NCI-H748 (cell line): Measurements from ENCODE around the gene GMDS.

ENCODE experiments used
- DNase-seq: peaks from one replicate; lab custom pipeline; 2025; ENCODE audit not compliant: unreplicated experiment; lab: John Stamatoyannopoulos, UW

GMDS gene

DNA sequence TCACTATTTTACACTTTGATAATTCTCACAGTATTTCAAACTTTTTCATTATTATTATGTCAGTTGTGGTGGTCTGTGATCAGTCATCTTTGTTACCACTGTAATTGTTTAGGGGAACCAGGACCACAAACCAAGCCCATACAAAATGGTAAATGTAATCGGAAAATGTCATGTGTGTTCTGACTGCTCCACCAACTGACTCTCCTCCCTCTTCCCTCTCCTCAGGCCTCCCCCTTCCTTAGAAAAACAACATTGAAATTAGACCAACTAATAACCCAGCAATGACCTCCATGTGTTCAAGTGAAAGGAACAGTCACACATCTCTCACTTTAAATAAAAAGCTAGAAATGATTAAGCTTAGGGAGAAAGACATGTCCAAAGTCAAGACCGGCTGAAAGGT is 63.8 kb downstream of the GMDS start:
- no peak for DNase-seq

DNA sequence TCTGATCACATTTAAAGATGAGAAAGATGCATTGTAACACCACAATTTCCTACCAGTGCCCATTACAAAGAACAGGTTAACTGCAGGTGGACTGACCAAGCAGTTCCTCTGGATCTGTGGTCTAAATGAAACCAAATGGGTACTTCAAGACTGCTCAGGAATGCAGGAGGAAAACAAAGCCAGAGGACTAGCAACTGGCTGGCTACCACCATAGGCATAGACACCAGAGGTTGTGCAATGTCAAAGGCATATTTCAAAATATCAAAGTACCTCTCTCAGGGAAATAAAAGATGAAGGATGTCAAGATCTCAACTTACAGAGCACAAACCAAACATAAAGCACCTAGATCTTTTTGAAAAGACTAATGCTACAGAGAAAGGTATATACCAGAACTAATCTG is 65.5 kb downstream of the GMDS start:
- DNase-seq, result no peak

GRCh38 chr6:2179241-2179640 is 66.2 kb downstream of the GMDS start:
- no peak for DNase-seq

- DNase-seq, result no peak
Measured at GRCh38 chr6:2178125-2178524, 67.3 kb downstream of the GMDS start.

- DNase-seq, result no peak
Measured at GRCh38 chr6:2175825-2176224, 69.6 kb downstream of the GMDS start.

- DNase-seq, result no peak
Measured at GRCh38 chr6:2173203-2173961, 72.0 kb downstream of the GMDS start.

GRCh38 chr6:2171728-2172127 is 73.7 kb downstream of the GMDS start:
- no peak for DNase-seq

- DNase-seq, result no peak
Measured at GRCh38 chr6:2168480-2168879, 76.9 kb downstream of the GMDS start.

GRCh38 chr6:2166717-2167116 is 78.7 kb downstream of the GMDS start:
- DNase-seq, result no peak

DNA sequence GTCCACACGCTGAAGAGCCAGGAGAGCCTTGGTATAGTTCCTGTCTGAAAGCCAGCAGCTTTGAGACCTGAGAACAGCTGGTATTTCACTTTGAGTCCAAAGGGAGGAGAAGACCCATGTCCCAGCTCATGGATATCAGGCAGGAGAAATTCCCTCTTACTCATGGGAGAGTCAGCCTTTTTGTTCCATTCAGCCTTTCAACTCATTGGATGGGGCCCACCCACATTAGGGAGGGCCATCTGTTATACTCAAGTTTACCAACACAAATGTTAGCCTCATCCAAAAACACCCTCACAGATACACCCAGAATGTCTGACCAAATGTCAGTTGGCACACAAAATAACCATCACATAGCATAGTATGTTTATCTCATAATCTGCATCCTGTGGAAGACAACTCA is 80.1 kb downstream of the GMDS start:
- no peak for DNase-seq

GRCh38 chr6:2164481-2164880 is 80.9 kb downstream of the GMDS start:
- DNase-seq, result no peak

DNA sequence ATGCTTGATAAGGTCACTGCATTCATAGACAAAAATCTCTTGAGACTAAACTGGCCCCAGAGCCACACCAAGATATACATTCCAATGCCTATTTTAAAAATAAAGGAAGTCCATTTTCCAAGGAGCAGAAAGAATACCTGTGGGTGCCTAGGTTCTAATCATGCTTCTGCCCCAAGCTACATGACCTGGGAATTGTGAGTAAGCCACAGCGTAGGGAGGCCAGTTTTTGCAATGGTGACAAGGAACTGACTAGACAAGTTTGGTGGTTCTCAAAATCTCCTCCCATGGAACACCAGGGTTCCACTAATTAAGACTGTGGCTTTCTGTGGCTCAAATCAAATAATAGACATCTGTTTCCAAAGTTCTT is 83.3 kb downstream of the GMDS start:
- DNase-seq, result no peak

GRCh38 chr6:2158596-2159271 is 86.7 kb downstream of the GMDS start:
- DNase-seq, result peak; percentile 14

GRCh38 chr6:2157441-2158127 is 87.8 kb downstream of the GMDS start:
- DNase-seq, result no peak

GRCh38 chr6:2155206-2155605 is 90.2 kb downstream of the GMDS start:
- peak; percentile 83 for DNase-seq

DNA sequence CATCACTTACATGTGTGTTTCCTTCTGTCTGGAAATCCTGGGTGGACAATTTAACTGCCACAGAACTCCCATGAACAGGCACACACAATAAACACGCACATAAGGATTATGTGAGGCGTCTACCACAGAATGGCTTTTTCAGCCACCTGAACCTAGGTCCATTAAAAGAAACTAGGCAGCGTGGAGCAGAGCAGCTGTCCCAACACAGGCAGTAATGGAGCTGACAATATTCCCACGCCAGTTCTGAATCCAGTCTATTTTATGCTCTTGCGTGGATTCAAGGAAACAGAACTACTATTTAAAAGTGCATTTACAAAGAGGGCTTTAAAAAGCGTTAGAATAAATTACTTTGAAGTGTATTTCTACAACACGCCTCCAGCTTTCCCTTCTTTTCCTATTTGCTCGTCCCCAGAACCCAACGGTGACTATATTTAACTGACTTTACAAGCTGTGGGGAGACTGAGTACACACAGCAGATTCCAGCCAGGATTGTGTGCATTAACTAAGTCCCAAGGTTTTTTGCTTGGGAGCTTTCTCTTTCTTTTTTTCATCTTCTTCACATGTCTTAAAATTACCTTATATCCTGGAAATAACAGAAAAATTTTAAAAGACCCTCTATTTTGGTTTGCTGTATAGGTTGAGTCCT is 95.9 kb downstream of the GMDS start:
- DNase-seq, result peak; percentile 30

DNA sequence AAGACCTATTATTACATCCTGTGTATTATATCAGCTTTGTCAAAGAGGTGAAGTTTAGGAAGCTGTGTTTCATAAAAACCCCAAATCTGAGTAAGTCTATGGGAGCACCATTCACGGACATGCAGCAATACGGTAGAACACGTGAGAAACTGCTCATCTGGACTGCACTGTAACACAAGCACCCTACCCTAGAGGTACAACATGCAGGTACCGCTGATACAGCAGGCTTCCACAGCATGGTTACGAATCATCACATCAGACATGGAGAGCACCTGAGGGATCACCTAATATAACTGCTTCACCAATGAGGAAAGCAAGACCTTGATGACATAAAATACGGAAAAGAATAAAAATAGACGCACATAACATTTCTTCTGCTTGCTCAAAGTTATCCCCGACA is 96.7 kb downstream of the GMDS start:
- DNase-seq, result no peak

GRCh38 chr6:2147766-2148448 is 97.5 kb downstream of the GMDS start:
- no peak for DNase-seq

DNA sequence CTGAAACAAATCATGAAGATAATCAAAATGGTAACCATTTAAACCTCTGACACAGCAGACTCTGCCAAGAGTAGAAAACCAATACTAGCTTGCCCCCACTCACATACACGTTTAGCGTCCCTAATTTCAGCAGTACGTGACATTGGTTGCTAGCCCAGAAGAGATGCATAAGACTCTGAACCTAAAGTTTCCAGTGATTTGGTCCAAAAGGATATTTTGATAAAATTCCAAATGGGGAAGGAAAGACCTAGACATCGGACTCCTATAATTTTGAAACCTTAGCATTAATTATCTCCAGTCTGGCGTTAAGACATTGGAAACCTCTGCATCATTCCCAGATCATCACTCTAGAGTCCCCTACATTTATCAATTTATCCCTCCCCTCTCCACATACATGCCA is 98.1 kb downstream of the GMDS start:
- DNase-seq, result no peak

GRCh38 chr6:2144210-2144609 is 101.2 kb downstream of the GMDS start:
- DNase-seq, result no peak

DNA sequence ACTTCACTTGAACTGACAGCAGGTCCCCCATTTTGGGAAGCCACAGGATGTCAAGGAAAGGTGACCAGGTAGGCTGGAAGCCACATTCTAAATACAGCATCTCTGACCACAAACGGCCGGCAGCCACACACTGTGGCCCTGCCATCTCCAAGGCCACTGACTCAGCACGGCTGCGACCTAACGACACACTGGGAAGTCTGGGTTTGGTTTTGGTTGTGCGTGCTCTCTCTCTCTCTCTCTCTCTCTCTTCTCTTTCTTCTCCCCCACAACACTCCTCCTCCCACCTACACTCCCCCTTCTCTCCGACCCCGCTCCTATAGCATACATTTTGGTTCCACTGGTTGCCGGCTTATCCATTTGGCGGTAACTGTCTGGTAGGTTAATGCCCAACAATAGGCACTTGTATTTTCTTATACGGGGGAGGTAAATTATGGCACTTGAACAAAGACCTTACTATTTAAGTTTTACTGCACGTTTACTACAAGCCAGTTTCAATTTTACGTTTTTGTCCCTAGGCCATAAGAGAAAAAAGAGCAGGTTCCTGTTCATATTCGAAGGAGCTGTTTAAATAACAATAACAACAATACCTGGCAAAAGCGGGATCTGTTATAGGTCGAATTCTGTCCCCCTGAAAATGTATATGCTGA is 103.6 kb downstream of the GMDS start:
- no peak for DNase-seq
